K562 (cell line): Measurements from ENCODE around the gene IGF1R. TPM values are rescaled to one million over a fixed set of nuclear protein-coding genes. Genes with fewer than 3 reads are reported as not detected.

Experiments
- ATAC-seq: fragments of 200-7000 bp; cut with Tn5 transposase; 3 replicates; pipeline ENCODE4 v1.9.1; 2020; ENCODE audit warnings: moderate library complexity
- BruUV-seq: library from RNA; stranded (reverse); fragments of 400-500 nt; replicated peaks from 2 replicates; lab custom pipeline; 2021; lab: Mats Ljungman, UMichigan
- CTCF ChIA-PET: fragments of 300-600 bp; formaldehyde crosslinking; extraction: SDS; loops from one replicate; lab custom pipeline; 2021; ENCODE audit warnings: low intra/inter-chr PET ratio; lab: Yijun Ruan, JAX
- POLR2A ChIA-PET: fragments of 300-600, 350-650 bp; sonication (Branson Sonifier 250); formaldehyde crosslinking; extraction: SDS; loops from one replicate; lab custom pipeline; 2021; ENCODE audit warnings: antibody characterized with exemption, inconsistent platforms; lab: Yijun Ruan, JAX
- DNase-seq, 4 experiments: peaks; one replicate each; pipeline versions ENCODE4 v3.0.0 to v3.0.0-alpha.2; 2011 to 2018; ENCODE audit warnings: low spot score in 3 of 4, mixed read lengths in 3 of 4; ENCODE audit errors: extremely low read depth in 1 of 4
- FAIRE-seq: peaks from 2 replicates; lab custom pipeline; 2011; peaks lifted over from hg19 to GRCh38; lab: Jason Lieb, UNC
- H2AFZ ChIP-seq: 2 replicates; pipeline ENCODE4 v1.6.0; 2011; ENCODE audit warnings: low read depth, low read length, control low read depth, inconsistent platforms
- H3K27ac ChIP-seq: fragments of 200-600 bp; 3 replicates; pipeline ENCODE4 v1.8.0; 2011; ENCODE audit warnings: low read depth, mild to moderate bottlenecking, control low read depth, inconsistent platforms, low read length, moderate library complexity, mixed read lengths; ENCODE audit errors: extremely low read depth
- H3K27me3 ChIP-seq, 2 experiments: fragments of 300-600 bp in 1 of 2; 2 replicates in 1 of 2; 3 replicates in 1 of 2; pipeline versions ENCODE4 v1.6.0 to v1.8.0; 2011; ENCODE audit warnings: inconsistent platforms in 2 of 2, low read length in 2 of 2, mild to moderate bottlenecking in 1 of 2, mixed read lengths in 1 of 2, moderate library complexity in 1 of 2; ENCODE audit not compliant: control insufficient read depth in 2 of 2, insufficient read depth in 2 of 2
- H3K36me3 ChIP-seq: fragments of 300-600 bp; 3 replicates; pipeline ENCODE4 v1.8.0; 2011; ENCODE audit warnings: mild to moderate bottlenecking, low read length, inconsistent platforms; ENCODE audit not compliant: control insufficient read depth, insufficient read depth
- H3K4me1 ChIP-seq, 2 experiments: fragments of 200-600 bp in 1 of 2; replicated peaks in 1 of 2; 2 replicates in 1 of 2; 3 replicates in 1 of 2; pipeline versions ENCODE4 v1.5.1 to v1.8.0; 2011; ENCODE audit warnings: inconsistent platforms in 2 of 2, low read length in 2 of 2, mild to moderate bottlenecking in 1 of 2, mixed read lengths in 1 of 2, moderate library complexity in 1 of 2; ENCODE audit not compliant: control insufficient read depth in 2 of 2, insufficient read depth in 2 of 2
- H3K4me2 ChIP-seq: 2 replicates; pipeline ENCODE4 v1.6.1; 2011; ENCODE audit warnings: low read length, control low read depth, inconsistent platforms, mixed read lengths; ENCODE audit not compliant: insufficient read depth
- H3K4me3 ChIP-seq: fragments of 200-600 bp; sonication (generic), shearing (Covaris generic); 2 replicates; pipeline ENCODE4 v1.5.1; 2016; ENCODE audit warnings: control low read depth, inconsistent platforms
- H3K79me2 ChIP-seq: fragments of 200-600 bp; 3 replicates; pipeline ENCODE4 v1.8.0; 2011; ENCODE audit warnings: low read length, inconsistent platforms; ENCODE audit not compliant: control insufficient read depth, insufficient read depth
- H3K9ac ChIP-seq, 2 experiments: 2 replicates each; pipeline versions ENCODE4 v1.6.0 to v1.6.1; 2011; ENCODE audit warnings: low read depth in 2 of 2, low read length in 2 of 2, control low read depth in 1 of 2, inconsistent platforms in 1 of 2, mild to moderate bottlenecking in 1 of 2, mixed read lengths in 1 of 2; ENCODE audit not compliant: insufficient read depth in 1 of 2
- H3K9me1 ChIP-seq: one replicate; pipeline ENCODE4 v1.6.0; 2011; ENCODE audit warnings: inconsistent platforms, mild to moderate bottlenecking, low read length, moderate library complexity; ENCODE audit not compliant: control insufficient read depth, insufficient read depth
- H3K9me3 ChIP-seq: replicated peaks from 2 replicates; pipeline ENCODE4 v1.5.1; 2011; ENCODE audit warnings: low read depth, low read length, inconsistent platforms; ENCODE audit not compliant: control insufficient read depth, insufficient read depth
- H4K20me1 ChIP-seq: replicated peaks from 2 replicates; pipeline ENCODE4 v1.6.1; 2011; ENCODE audit warnings: low read length, inconsistent platforms, mixed read lengths; ENCODE audit not compliant: control insufficient read depth, insufficient read depth
- CC2D1A ChIP-seq: fragments of 450-650 bp; IDR thresholded peaks from 2 replicates; pipeline ENCODE4 v1.6.1; 2017; ENCODE audit warnings: mild to moderate bottlenecking
- ETV1 ChIP-seq: fragments of 450-650 bp; conservative IDR thresholded peaks from 2 replicates; pipeline ENCODE4 v1.6.1; 2016; ENCODE audit warnings: missing genetic modification characterization, control low read depth, low read depth, missing compliant biosample characterization
- FOXK2 ChIP-seq, 2 experiments: fragments of 450-650 bp; IDR thresholded peaks in 1 of 2; conservative IDR thresholded peaks in 1 of 2; 2 replicates each; pipeline ENCODE4 v1.6.1; 2016; ENCODE audit warnings: low read depth in 2 of 2, mild to moderate bottlenecking in 1 of 2
- PHF20 ChIP-seq: fragments of 450-650 bp; IDR thresholded peaks from 2 replicates; pipeline ENCODE4 v1.6.1; 2018; ENCODE audit not compliant: partially characterized antibody
- PHF8 ChIP-seq: fragments of 200-600 bp; sonication (generic); IDR thresholded peaks from 2 replicates; pipeline ENCODE4 v1.6.1; 2012; ENCODE audit warnings: mixed run types, mild to moderate bottlenecking, inconsistent platforms, low read length, moderate library complexity, borderline replicate concordance
- POLR2H ChIP-seq: IDR thresholded peaks from 2 replicates; pipeline ENCODE4 v1.6.1; 2016; ENCODE audit warnings: missing genetic modification characterization, low read depth, mild to moderate bottlenecking, control low read depth, missing compliant biosample characterization, moderate library complexity
- STAT5B ChIP-seq: fragments of 250-450 bp; sonication (Bioruptor Pico); IDR thresholded peaks from 2 replicates; pipeline ENCODE4 v1.8.0; 2021; ENCODE audit warnings: mild to moderate bottlenecking, inconsistent platforms
- ZFX ChIP-seq: sonication (generic); formaldehyde crosslinking; IDR thresholded peaks from 2 replicates; pipeline ENCODE4 v1.8.0; 2022; ENCODE audit warnings: mild to moderate bottlenecking, missing genetic modification reagents, moderate library complexity
- ZNF431 ChIP-seq: sonication (generic); formaldehyde crosslinking; IDR thresholded peaks from 2 replicates; pipeline ENCODE4 v1.8.0; 2022; ENCODE audit warnings: mild to moderate bottlenecking, missing genetic modification reagents
- WGBS: fragments of 100-300 bp; shearing (Covaris generic); methylation state at CpG from one replicate; pipeline ENCODE4 v1.1.6; 2016; ENCODE audit warnings: low coverage, mixed read lengths; ENCODE audit not compliant: insufficient coverage; ENCODE audit errors: missing lambda C conversion rate; 5-methylcytosine and 5-hydroxymethylcytosine counted together
- in situ Hi-C: fragments of 300-500 bp; cut with MboI; formaldehyde crosslinking; loops from 4 replicates; pipeline ENCODE4 v1.15.0; 2018; ENCODE audit warnings: inconsistent platforms, mixed read lengths
- intact Hi-C: fragments of 100-400 bp; cut with micrococcal nuclease; formaldehyde crosslinking; loops from 2 replicates; pipeline ENCODE4 v1.14.2; 2022
- polyA plus RNA-seq, 8 experiments: library from polyadenylated mRNA; depleted of rRNA in 4 of 8; stranded (reverse) in 5 of 8; unstranded in 3 of 8; fragments of >200 nt; fragmentation: Nextera tagmentation in 2 of 8; fragmentation: Illumina TruSeq in 1 of 8; extraction: Ambion mirVana in 2 of 8; extraction: Trizol in 1 of 8; gene quantifications; 2 replicates each; pipeline versions ENCODE4 v1.2.1 to v1.2.3, GENCODE V29; 2011 to 2014; ENCODE audit warnings: inconsistent platforms in 1 of 8, missing spikeins in 1 of 8
- total RNA-seq, 7 experiments: library from RNA; depleted of rRNA in 6 of 7; stranded (reverse); fragments of >200 nt in 6 of 7; fragmentation: Illumina TruSeq in 2 of 7; extraction: Trizol in 2 of 7; gene quantifications; 2 replicates each; pipeline versions ENCODE4 v1.2.1 to v1.2.3, GENCODE V29; 2011 to 2021; ENCODE audit warnings: low replicate concordance in 1 of 7
- TF ChIP-seq, protein P1 (sequence below): fragments of 200-800 bp; sonication (Bioruptor generic); IDR thresholded peaks from 2 replicates; pipeline ENCODE4 v1.6.1; 2016; ENCODE audit warnings: missing genetic modification characterization, missing compliant biosample characterization
- TF ChIP-seq, protein P2 (sequence below): fragments of 150-350 bp; IDR thresholded peaks from 2 replicates; pipeline ENCODE4 v1.6.1; 2014; ENCODE audit warnings: low read depth, mild to moderate bottlenecking, low read length, borderline replicate concordance

IGF1R gene
- total and polyA plus RNA-seq, 9 of the 15 experiments (the other 6 are each of a cell fraction or from before 2014, with no cell fraction given), result 0.35 to 8.0 (median 1.6) TPM

DNA sequence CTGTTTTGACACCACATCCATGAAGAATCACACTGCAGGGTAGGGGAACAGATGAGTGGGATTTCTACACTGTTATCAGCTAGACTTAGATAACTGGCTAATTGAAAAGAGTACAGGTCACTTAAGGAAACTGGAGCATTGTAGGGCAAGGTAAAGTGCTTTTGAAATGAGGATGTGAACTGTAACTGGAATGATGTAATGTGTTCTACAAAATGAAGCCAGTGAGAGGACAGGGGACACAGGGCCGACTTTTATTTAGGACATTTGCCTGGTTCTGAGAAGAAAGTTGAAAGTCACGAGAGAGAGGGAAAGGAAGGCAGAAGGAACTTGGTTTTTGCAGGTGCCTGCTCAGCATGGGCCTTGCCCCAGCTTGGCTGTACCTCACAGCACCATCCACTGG is 50.5 kb downstream of the IGF1R start (continued):
- TF ChIP-seq PHF8, result no peak

DNA sequence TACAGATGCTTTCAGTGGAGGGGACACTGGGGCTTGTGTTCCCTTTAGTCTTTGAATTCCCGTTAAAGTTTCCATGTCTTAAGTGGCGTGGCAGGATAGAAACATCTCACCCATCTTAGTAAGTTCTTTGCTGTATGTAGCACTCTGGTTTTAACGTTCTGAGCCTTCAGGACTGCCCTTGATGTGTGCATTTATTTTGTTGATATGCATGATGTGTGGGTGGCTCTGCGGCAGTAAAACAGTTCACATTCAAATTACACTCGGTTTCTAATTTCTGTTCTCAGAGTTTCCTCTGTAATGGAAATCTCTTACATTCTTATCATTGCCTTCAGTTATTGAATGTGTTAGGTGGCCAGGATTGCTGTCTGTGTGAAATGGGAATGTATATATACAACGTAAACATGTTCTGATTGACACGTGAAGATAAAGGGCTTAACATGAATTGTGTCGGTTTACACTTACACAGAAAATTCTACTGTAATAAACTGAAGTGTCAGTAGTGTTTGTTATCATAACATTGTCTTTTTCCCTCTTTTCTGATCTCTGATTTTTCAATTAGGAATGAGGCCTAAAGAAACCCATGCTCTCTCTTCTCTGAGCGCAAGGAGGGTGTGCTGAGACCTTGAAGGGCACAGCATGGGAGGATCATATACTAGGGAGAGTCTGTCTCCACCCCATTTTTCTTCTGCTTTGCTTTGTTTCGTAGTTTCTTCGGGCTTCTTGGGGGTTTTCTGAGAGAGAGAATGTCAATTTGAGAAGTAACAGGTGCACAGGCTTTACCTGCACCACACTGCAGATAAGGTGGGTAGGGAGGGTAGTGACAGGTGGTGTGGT is 51.5 kb downstream of the IGF1R start:
- intact Hi-C loops (no loop called here), in situ Hi-C loops (no loop called here)
- H3K9me3 ChIP-seq, result no peaks in the 10 kb centered on the region
- H2AFZ ChIP-seq, result no peak overlapping the region
- no peak overlapping the region for H3K27ac ChIP-seq
- no peak overlapping the region for H3K4me2 ChIP-seq
- no peaks in the 10 kb centered on the region for H3K4me1 ChIP-seq
- H3K79me2 ChIP-seq, result no peaks in the 10 kb centered on the region
- no peak for DNase-seq
- no peaks in the 10 kb centered on the region for H3K9me1 ChIP-seq
- ATAC-seq, result no peak
- peaks cover 9 to 43% of the 10 kb centered on the region in 2 experiments; a peak in 4 of 5 replicates for H3K27me3 ChIP-seq
- H3K36me3 ChIP-seq, result no peaks in the 10 kb centered on the region
- ChIA-PET POLR2A (no interaction called here), CTCF (no interaction called here)
- under 1% methylated on average over 11 of the region's 11 CpGs for WGBS
- H3K9ac ChIP-seq, result no peak overlapping the region
- peaks cover 34% of the 10 kb centered on the region for H4K20me1 ChIP-seq
- H3K4me3 ChIP-seq, result no peak overlapping the region
- FAIRE-seq, result no peak
- no TSS peak for BruUV-seq
- TF ChIP-seq POLR2H (tag), result no peak
- TF ChIP-seq STAT5B (CRISPR knock-in tag), result no peak
- no peak for TF ChIP-seq ZNF431
- TF ChIP-seq, protein P1, sequence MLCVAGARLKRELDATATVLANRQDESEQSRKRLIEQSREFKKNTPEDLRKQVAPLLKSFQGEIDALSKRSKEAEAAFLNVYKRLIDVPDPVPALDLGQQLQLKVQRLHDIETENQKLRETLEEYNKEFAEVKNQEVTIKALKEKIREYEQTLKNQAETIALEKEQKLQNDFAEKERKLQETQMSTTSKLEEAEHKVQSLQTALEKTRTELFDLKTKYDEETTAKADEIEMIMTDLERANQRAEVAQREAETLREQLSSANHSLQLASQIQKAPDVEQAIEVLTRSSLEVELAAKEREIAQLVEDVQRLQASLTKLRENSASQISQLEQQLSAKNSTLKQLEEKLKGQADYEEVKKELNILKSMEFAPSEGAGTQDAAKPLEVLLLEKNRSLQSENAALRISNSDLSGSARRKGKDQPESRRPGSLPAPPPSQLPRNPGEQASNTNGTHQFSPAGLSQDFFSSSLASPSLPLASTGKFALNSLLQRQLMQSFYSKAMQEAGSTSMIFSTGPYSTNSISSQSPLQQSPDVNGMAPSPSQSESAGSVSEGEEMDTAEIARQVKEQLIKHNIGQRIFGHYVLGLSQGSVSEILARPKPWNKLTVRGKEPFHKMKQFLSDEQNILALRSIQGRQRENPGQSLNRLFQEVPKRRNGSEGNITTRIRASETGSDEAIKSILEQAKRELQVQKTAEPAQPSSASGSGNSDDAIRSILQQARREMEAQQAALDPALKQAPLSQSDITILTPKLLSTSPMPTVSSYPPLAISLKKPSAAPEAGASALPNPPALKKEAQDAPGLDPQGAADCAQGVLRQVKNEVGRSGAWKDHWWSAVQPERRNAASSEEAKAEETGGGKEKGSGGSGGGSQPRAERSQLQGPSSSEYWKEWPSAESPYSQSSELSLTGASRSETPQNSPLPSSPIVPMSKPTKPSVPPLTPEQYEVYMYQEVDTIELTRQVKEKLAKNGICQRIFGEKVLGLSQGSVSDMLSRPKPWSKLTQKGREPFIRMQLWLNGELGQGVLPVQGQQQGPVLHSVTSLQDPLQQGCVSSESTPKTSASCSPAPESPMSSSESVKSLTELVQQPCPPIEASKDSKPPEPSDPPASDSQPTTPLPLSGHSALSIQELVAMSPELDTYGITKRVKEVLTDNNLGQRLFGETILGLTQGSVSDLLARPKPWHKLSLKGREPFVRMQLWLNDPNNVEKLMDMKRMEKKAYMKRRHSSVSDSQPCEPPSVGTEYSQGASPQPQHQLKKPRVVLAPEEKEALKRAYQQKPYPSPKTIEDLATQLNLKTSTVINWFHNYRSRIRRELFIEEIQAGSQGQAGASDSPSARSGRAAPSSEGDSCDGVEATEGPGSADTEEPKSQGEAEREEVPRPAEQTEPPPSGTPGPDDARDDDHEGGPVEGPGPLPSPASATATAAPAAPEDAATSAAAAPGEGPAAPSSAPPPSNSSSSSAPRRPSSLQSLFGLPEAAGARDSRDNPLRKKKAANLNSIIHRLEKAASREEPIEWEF (CRISPR knock-in tag), result no peak
- TF ChIP-seq CC2D1A, result no peak
- TF ChIP-seq, protein P2, sequence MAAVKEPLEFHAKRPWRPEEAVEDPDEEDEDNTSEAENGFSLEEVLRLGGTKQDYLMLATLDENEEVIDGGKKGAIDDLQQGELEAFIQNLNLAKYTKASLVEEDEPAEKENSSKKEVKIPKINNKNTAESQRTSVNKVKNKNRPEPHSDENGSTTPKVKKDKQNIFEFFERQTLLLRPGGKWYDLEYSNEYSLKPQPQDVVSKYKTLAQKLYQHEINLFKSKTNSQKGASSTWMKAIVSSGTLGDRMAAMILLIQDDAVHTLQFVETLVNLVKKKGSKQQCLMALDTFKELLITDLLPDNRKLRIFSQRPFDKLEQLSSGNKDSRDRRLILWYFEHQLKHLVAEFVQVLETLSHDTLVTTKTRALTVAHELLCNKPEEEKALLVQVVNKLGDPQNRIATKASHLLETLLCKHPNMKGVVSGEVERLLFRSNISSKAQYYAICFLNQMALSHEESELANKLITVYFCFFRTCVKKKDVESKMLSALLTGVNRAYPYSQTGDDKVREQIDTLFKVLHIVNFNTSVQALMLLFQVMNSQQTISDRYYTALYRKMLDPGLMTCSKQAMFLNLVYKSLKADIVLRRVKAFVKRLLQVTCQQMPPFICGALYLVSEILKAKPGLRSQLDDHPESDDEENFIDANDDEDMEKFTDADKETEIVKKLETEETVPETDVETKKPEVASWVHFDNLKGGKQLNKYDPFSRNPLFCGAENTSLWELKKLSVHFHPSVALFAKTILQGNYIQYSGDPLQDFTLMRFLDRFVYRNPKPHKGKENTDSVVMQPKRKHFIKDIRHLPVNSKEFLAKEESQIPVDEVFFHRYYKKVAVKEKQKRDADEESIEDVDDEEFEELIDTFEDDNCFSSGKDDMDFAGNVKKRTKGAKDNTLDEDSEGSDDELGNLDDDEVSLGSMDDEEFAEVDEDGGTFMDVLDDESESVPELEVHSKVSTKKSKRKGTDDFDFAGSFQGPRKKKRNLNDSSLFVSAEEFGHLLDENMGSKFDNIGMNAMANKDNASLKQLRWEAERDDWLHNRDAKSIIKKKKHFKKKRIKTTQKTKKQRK, result no peak
- TF ChIP-seq FOXK2 (conservative IDR thresholded peaks at IDR 0.05 in 1 of 2, IDR thresholded peaks at IDR 0.05 in 1 of 2; ENCODE audit: low read depth in 2 of 2), result no peak
- TF ChIP-seq ETV1 (tag), result no peak
- no peak for TF ChIP-seq ZFX (CRISPR knock-in tag)
- TF ChIP-seq PHF20, result no peak
